Suprapubic skin (tissue), 4 donors: ENCODE results near the gene PANX1. TPM values are rescaled to one million over a fixed set of nuclear protein-coding genes. Genes with fewer than 3 reads are reported as not detected.

Experiments
- DNase-seq, 2 donors: peaks; one replicate each; pipeline ENCODE4 v3.0.0-alpha.2; 2019; ENCODE audit warnings: low spot score in 2 of 2
- H3K27ac ChIP-seq: fragments of 200-600 bp; sonication (generic); one replicate; pipeline ENCODE4 v1.5.1; 2019
- H3K27me3 ChIP-seq: fragments of 200-600 bp; sonication (generic); one replicate; pipeline ENCODE4 v1.5.1; 2019
- H3K36me3 ChIP-seq: fragments of 200-600 bp; sonication (generic); one replicate; pipeline ENCODE4 v1.5.1; 2019
- H3K4me1 ChIP-seq: fragments of 200-600 bp; sonication (generic); one replicate; pipeline ENCODE4 v1.5.1; 2019
- H3K4me3 ChIP-seq: fragments of 200-600 bp; sonication (generic); one replicate; pipeline ENCODE4 v1.5.1; 2019; ENCODE audit warnings: mild to moderate bottlenecking
- H3K9me3 ChIP-seq: fragments of 200-600 bp; sonication (generic); one replicate; pipeline ENCODE4 v1.5.1; 2019
- CTCF ChIP-seq, 2 donors: fragments of 200-600 bp in 1 of 2; fragments of 450-650 bp in 1 of 2; sonication (generic) in 1 of 2; IDR thresholded peaks; one replicate each; pipeline ENCODE4 v1.5.1; 2016 to 2019; ENCODE audit warnings: antibody characterized with exemption in 2 of 2, mild to moderate bottlenecking in 1 of 2, moderate library complexity in 1 of 2
- EP300 ChIP-seq: sonication (generic); formaldehyde crosslinking; IDR thresholded peaks from one replicate; pipeline ENCODE4 v1.6.1; 2017; ENCODE audit warnings: antibody characterized with exemption
- POLR2A ChIP-seq, 2 donors: fragments of 450-650 bp; IDR thresholded peaks; one replicate each; pipeline ENCODE4 v1.6.1; 2017; ENCODE audit warnings: antibody characterized with exemption in 2 of 2, mild to moderate bottlenecking in 2 of 2, moderate library complexity in 2 of 2
- POLR2AphosphoS5 ChIP-seq, 3 donors: sonication (generic); formaldehyde crosslinking; IDR thresholded peaks; one replicate each; pipeline ENCODE4 v1.6.1; 2017; ENCODE audit warnings: antibody characterized with exemption in 3 of 3
- WGBS: methylation state at CpG from one replicate; pipeline ENCODE4 v1.1.5; 2018; 5-methylcytosine and 5-hydroxymethylcytosine counted together
- total RNA-seq, 4 donors: library from RNA; depleted of rRNA; stranded (reverse); fragments of >200 nt; gene quantifications; one replicate each; pipeline ENCODE4 v1.1.0, GENCODE V29; 2016

PANX1 gene
- total RNA-seq, 4 donors from 2014 or later, result 8.9 to 42.7 (median 28.2) TPM

- no peak overlapping the region for H3K27ac ChIP-seq
Measured at GRCh38 chr11:94184362-94184761, 55.7 kb downstream of the PANX1 start.

GRCh38 chr11:94184846-94185245 lies 56.2 kb downstream of the PANX1 start:
- Histone ChIP-seq H3K36me3 (peaks cover 18% of the 10 kb centered on the region), H3K4me1 (peaks cover 7% of the 10 kb centered on the region), H3K4me3 (no peak overlapping the region), H3K27me3 (no peaks in the 10 kb centered on the region), H3K27ac (no peak overlapping the region), H3K9me3 (no peaks in the 10 kb centered on the region)
- WGBS, result 57% methylated on average over 2 of the region's 2 CpGs
- DNase-seq, result no peak
- TF ChIP-seq POLR2A (IDR thresholded peaks at IDR 0.05), result no peak
- TF ChIP-seq EP300, result no peak
- no peak for TF ChIP-seq POLR2AphosphoS5 (IDR thresholded peaks at IDR 0.05)
- TF ChIP-seq CTCF (IDR thresholded peaks at IDR 0.05), result no peak

More at GRCh38 chr11:94184362-94184761, 55.7 kb downstream of the PANX1 start:
- no peaks in the 10 kb centered on the region for H3K27me3 ChIP-seq
- H3K4me1 ChIP-seq, result peaks cover 7% of the 10 kb centered on the region
- H3K36me3 ChIP-seq, result peaks cover 23% of the 10 kb centered on the region
- H3K4me3 ChIP-seq, result no peak overlapping the region
- TF ChIP-seq EP300 (no peak), POLR2A (IDR thresholded peaks at IDR 0.05) (no peak), POLR2AphosphoS5 (IDR thresholded peaks at IDR 0.05) (no peak), CTCF (IDR thresholded peaks at IDR 0.05) (no peak)
- WGBS, result 90% methylated on average over 1 of the region's 1 CpG
- no peak for DNase-seq
- no peaks in the 10 kb centered on the region for H3K9me3 ChIP-seq

GRCh38 chr11:94185416-94186084 lies 56.9 kb downstream of the PANX1 start:
- no peak for TF ChIP-seq POLR2A (IDR thresholded peaks at IDR 0.05)
- TF ChIP-seq POLR2AphosphoS5 (IDR thresholded peaks at IDR 0.05), result no peak
- TF ChIP-seq CTCF (IDR thresholded peaks at IDR 0.05), result no peak
- TF ChIP-seq EP300, result no peak
- Histone ChIP-seq H3K27me3 (no peaks in the 10 kb centered on the region), H3K4me3 (no peak overlapping the region), H3K27ac (no peak overlapping the region), H3K36me3 (peaks cover 11% of the 10 kb centered on the region), H3K4me1 (peaks cover 7% of the 10 kb centered on the region), H3K9me3 (no peaks in the 10 kb centered on the region)
- DNase-seq, result no peak

GRCh38 chr11:94186342-94187203 lies 57.9 kb downstream of the PANX1 start:
- TF ChIP-seq POLR2AphosphoS5 (IDR thresholded peaks at IDR 0.05), result no peak
- no peak for TF ChIP-seq EP300
- DNase-seq, result no peak
- H3K9me3 ChIP-seq, result no peaks in the 10 kb centered on the region
- H3K27me3 ChIP-seq, result no peaks in the 10 kb centered on the region
- H3K27ac ChIP-seq, result no peak overlapping the region
- H3K36me3 ChIP-seq, result peaks cover 1% of the 10 kb centered on the region
- 91% methylated on average over 8 of the region's 8 CpGs for WGBS
- peaks cover 7% of the 10 kb centered on the region for H3K4me1 ChIP-seq
- no peak overlapping the region for H3K4me3 ChIP-seq

- Histone ChIP-seq H3K9me3 (no peaks in the 10 kb centered on the region), H3K36me3 (no peaks in the 10 kb centered on the region), H3K27me3 (no peaks in the 10 kb centered on the region), H3K27ac (no peak overlapping the region), H3K4me1 (no peaks in the 10 kb centered on the region), H3K4me3 (no peak overlapping the region)
- TF ChIP-seq POLR2AphosphoS5 (IDR thresholded peaks at IDR 0.05) (no peak), CTCF (IDR thresholded peaks at IDR 0.05) (no peak), POLR2A (IDR thresholded peaks at IDR 0.05) (no peak), EP300 (no peak)
- DNase-seq, result no peak
- WGBS, result 25% methylated on average over 1 of the region's 1 CpG
Measured at GRCh38 chr11:94193288-94193687, 64.6 kb downstream of the PANX1 start.
